Thyroid gland (tissue), 4 donors: Measurements from ENCODE around the gene EFHD2. TPM values are rescaled to one million over a fixed set of nuclear protein-coding genes. Genes with fewer than 3 reads are reported as not detected.
"Not testable (repeated sequence)": the region's sequence is repeated elsewhere in the genome, so short reads cannot be mapped to it uniquely, and the experiment has no call there.

ENCODE experiments used
- DNase-seq, 2 donors: peaks; one replicate each; pipeline ENCODE4 v3.0.0-alpha.2; 2019
- H3K27ac ChIP-seq, 3 donors: fragments of 200-600 bp; sonication (generic); 1 replicate in 2 of 3; 2 replicates in 1 of 3; pipeline ENCODE4 v1.5.1; 2016 to 2019; ENCODE audit warnings: mild to moderate bottlenecking in 1 of 3, moderate library complexity in 1 of 3
- H3K27me3 ChIP-seq: fragments of 200-600 bp; sonication (generic); one replicate; pipeline ENCODE4 v1.5.1; 2019
- H3K36me3 ChIP-seq, 2 donors: fragments of 200-600 bp; sonication (generic); one replicate each; pipeline ENCODE4 v1.5.1; 2016 to 2019
- H3K4me1 ChIP-seq, 2 donors: fragments of 200-600 bp; sonication (generic); one replicate each; pipeline ENCODE4 v1.5.1; 2017 to 2019
- H3K4me3 ChIP-seq, 3 donors: fragments of 200-600 bp; sonication (generic); replicated peaks in 1 of 3; 1 replicate in 2 of 3; 2 replicates in 1 of 3; pipeline ENCODE4 v1.5.1; 2016; ENCODE audit warnings: mild to moderate bottlenecking in 1 of 3
- H3K9me3 ChIP-seq: fragments of 200-600 bp; sonication (generic); one replicate; pipeline ENCODE4 v1.5.1; 2017
- CTCF ChIP-seq, 6 experiments: fragments of 200-600 bp in 3 of 6; fragments of 450-650 bp in 3 of 6; sonication (generic) in 3 of 6; IDR thresholded peaks; one replicate each; pipeline ENCODE4 v1.5.1; 2016 to 2019; ENCODE audit warnings: antibody characterized with exemption in 6 of 6, mild to moderate bottlenecking in 2 of 6, inconsistent platforms in 1 of 6, moderate library complexity in 1 of 6
- POLR2A ChIP-seq, 2 donors: fragments of 450-650 bp; IDR thresholded peaks; one replicate each; pipeline ENCODE4 v1.6.1; 2017; ENCODE audit warnings: antibody characterized with exemption in 2 of 2, mild to moderate bottlenecking in 2 of 2, moderate library complexity in 1 of 2
- WGBS, 2 donors: methylation state at CpG; one replicate each; pipeline ENCODE4 v1.1.5; 2017; 5-methylcytosine and 5-hydroxymethylcytosine counted together
- intact Hi-C: fragments of 100-400 bp; cut with DNase I; formaldehyde crosslinking; loops from one replicate; pipeline ENCODE4 v1.15.1; 2023
- total RNA-seq, 4 donors: library from RNA; depleted of rRNA; stranded (reverse); fragments of >200 nt; gene quantifications; one replicate each; pipeline ENCODE4 v1.2.3, GENCODE V29; 2016

The EFHD2 gene
- total RNA-seq, 4 donors from 2014 or later, result 50.9 to 62.6 (median 56.7) TPM

- no peaks in the 10 kb centered on the region for H3K36me3 ChIP-seq
- no peak for DNase-seq
- 77 to 87% methylated on average over 14 to 20 of the region's 20 CpGs for WGBS, 2 donors
- peaks cover 5 to 17% of the 10 kb centered on the region in 2 donors for H3K4me1 ChIP-seq
- no peak overlapping the region for H3K4me3 ChIP-seq
- intact Hi-C loops, result no loop called here
- no peaks in the 10 kb centered on the region for H3K27me3 ChIP-seq
- H3K27ac ChIP-seq, result no peak overlapping the region
- no peaks in the 10 kb centered on the region for H3K9me3 ChIP-seq
- TF ChIP-seq POLR2A (IDR thresholded peaks at IDR 0.05) (no peak), CTCF (IDR thresholded peaks at IDR 0.05) (no peak)
These were observed 25.3 kb upstream of the EFHD2 start for GRCh38 chr1:15384301-15384901.

- WGBS, 2 donors, result 84 to 97% methylated on average over 3 of the region's 3 CpGs
- H3K9me3 ChIP-seq, result no peaks in the 10 kb centered on the region
- intact Hi-C loops, result no loop called here
- H3K4me1 ChIP-seq, result peaks cover 5 to 17% of the 10 kb centered on the region in 2 donors
- no peak overlapping the region for H3K4me3 ChIP-seq
- H3K36me3 ChIP-seq, result no peaks in the 10 kb centered on the region
- H3K27ac ChIP-seq, result no peak overlapping the region
- no peaks in the 10 kb centered on the region for H3K27me3 ChIP-seq
- no peak for DNase-seq
- TF ChIP-seq CTCF (IDR thresholded peaks at IDR 0.05) (no peak), POLR2A (IDR thresholded peaks at IDR 0.05) (no peak)
These were observed 24.3 kb upstream of the EFHD2 start for GRCh38 chr1:15385420-15385819.

DNA sequence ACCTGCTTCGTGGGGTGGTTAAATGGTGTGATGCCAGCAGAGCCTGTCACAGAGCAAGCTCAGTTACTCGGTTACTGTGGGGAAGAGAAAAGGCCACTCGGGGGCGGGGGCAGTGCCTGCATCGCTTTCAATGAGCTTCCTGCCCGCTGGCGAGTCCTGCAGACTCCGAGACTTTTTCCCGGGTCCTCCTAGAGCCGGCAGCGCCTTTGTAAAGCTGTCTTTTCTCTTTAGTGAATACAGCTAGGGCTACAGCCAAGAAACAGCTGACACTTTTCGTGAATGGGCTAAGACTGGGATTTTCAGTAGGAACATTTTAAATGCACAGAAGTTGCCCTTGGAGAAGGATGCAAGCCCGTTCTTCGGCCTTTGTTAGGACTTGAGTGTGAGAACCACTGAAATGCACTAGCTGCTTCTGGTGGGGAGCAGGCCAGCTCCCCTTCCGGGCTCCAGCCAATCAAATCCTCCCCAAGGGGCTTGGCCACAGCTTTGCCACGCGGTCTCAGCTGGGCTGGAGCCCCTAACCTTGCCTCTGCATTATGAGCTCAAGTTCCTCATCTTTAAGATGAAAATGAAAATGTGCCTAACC is 23.4 kb upstream of the EFHD2 start:
- Histone ChIP-seq H3K4me3 (no peak overlapping the region), H3K27ac (no peak overlapping the region), H3K27me3 (no peaks in the 10 kb centered on the region), H3K4me1 (peaks cover 5 to 17% of the 10 kb centered on the region in 2 donors), H3K36me3 (no peaks in the 10 kb centered on the region), H3K9me3 (no peaks in the 10 kb centered on the region)
- no peak for TF ChIP-seq CTCF (IDR thresholded peaks at IDR 0.05)
- no peak for TF ChIP-seq POLR2A (IDR thresholded peaks at IDR 0.05)
- DNase-seq, result no peak
- WGBS, 2 donors, result 40 to 54% methylated on average over 14 to 17 of the region's 17 CpGs
- intact Hi-C loops, result no loop called here

GRCh38 chr1:15388201-15388880 is 21.3 kb upstream of the EFHD2 start:
- Histone ChIP-seq H3K4me3 (no peak overlapping the region), H3K27ac (peak overlapping the region in 2 of 3 donors; percentile 38 to 67), H3K4me1 (peaks cover 5 to 17% of the 10 kb centered on the region in 2 donors), H3K36me3 (no peaks in the 10 kb centered on the region), H3K9me3 (no peaks in the 10 kb centered on the region), H3K27me3 (no peaks in the 10 kb centered on the region)
- intact Hi-C loops, result no loop called here
- 32 to 34% methylated on average over 14 to 15 of the region's 15 CpGs for WGBS, 2 donors
- peak; percentile 62 to 78 for DNase-seq
- TF ChIP-seq CTCF (IDR thresholded peaks at IDR 0.05), result no peak
- no peak for TF ChIP-seq POLR2A (IDR thresholded peaks at IDR 0.05)

DNA sequence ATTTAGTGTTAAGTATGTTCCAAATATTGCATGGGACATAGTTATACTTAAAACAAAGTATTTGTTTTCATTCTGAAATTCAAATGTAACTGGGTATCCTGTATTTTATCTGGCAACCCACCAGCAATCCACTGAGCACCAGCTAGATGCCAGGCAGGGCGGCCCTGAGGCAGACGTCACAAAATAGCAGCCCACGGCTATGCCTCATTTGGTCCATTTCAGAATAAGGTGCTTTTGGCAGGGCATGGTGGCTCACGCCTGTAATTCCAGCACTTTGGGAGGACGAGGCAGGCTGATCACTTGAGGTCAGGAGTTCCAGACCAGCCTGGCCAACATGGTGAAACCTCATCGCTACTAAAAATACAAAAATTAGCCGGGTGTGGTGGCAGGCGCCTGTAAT is 19.9 kb upstream of the EFHD2 start:
- H3K27ac ChIP-seq, H3K36me3 ChIP-seq, DNase-seq, intact Hi-C loops, H3K9me3 ChIP-seq, H3K27me3 ChIP-seq, H3K4me3 ChIP-seq: not testable (repeated sequence)
- H3K4me1 ChIP-seq, result peaks cover 8 to 25% of the 10 kb centered on the region in 2 donors
- WGBS, 2 donors, result 92 to 93% methylated on average over 8 of the region's 8 CpGs
